PC-3 (cell line): ENCODE results near the gene FAM72B.
"Not testable (repeated sequence)": the region's sequence is repeated elsewhere in the genome, so short reads cannot be mapped to it uniquely, and the experiment has no call there.

Experiments used
- EZH2 ChIP-seq: fragments of 300-600 bp; sonication (generic); IDR thresholded peaks from one replicate; pipeline ENCODE4 v1.6.1; 2017; ENCODE audit warnings: antibody characterized with exemption, mild to moderate bottlenecking, low read length; ENCODE audit not compliant: unreplicated experiment
- EZH2phosphoT487 ChIP-seq: fragments of 300-600 bp; sonication (generic); IDR thresholded peaks from 2 replicates; pipeline ENCODE4 v1.6.1; 2018; ENCODE audit warnings: mild to moderate bottlenecking, antibody characterized with exemption, low read length, borderline replicate concordance
- TF ChIP-seq, protein P1 (sequence below): fragments of 300-600 bp; sonication (generic); conservative IDR thresholded peaks from 2 replicates; pipeline ENCODE4 v1.5.1; 2017; ENCODE audit warnings: antibody characterized with exemption, low read depth, mild to moderate bottlenecking, low read length

GRCh38 chr1:121214544-121215156 lies 30.5 kb upstream of the FAM72B start:
- TF ChIP-seq, protein P1, sequence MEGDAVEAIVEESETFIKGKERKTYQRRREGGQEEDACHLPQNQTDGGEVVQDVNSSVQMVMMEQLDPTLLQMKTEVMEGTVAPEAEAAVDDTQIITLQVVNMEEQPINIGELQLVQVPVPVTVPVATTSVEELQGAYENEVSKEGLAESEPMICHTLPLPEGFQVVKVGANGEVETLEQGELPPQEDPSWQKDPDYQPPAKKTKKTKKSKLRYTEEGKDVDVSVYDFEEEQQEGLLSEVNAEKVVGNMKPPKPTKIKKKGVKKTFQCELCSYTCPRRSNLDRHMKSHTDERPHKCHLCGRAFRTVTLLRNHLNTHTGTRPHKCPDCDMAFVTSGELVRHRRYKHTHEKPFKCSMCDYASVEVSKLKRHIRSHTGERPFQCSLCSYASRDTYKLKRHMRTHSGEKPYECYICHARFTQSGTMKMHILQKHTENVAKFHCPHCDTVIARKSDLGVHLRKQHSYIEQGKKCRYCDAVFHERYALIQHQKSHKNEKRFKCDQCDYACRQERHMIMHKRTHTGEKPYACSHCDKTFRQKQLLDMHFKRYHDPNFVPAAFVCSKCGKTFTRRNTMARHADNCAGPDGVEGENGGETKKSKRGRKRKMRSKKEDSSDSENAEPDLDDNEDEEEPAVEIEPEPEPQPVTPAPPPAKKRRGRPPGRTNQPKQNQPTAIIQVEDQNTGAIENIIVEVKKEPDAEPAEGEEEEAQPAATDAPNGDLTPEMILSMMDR, result not testable (repeated sequence)
- TF ChIP-seq EZH2, EZH2phosphoT487: not testable (repeated sequence)
